ENCODE data around the gene SCNN1A.
A peak's percentile ranks its signal among the peaks of the same experiment; 100 is the strongest.

Gene SCNN1A

GRCh38 chr12:6323995-6324711 is 51.2 kb downstream of the SCNN1A start:
- DNase-seq (ENCODE audit: insufficient read length, low spot score) (no peak), FAIRE-seq (no peak)
- no peak for TF ChIP-seq POLR2A (IDR thresholded peaks at IDR 0.05; ENCODE audit: low read depth, low read length)

- FAIRE-seq: no peak
- TF ChIP-seq POLR2A (IDR thresholded peaks at IDR 0.05; ENCODE audit: low read depth, low read length): no peak
- DNase-seq (ENCODE audit: insufficient read length, low spot score): peak; percentile 87
Measured at GRCh38 chr12:6323340-6323994, 51.9 kb downstream of the SCNN1A start.

- no peak for FAIRE-seq
- DNase-seq (ENCODE audit: insufficient read length, low spot score): no peak
- no peak for TF ChIP-seq POLR2A (IDR thresholded peaks at IDR 0.05; ENCODE audit: low read depth, low read length)
Measured at GRCh38 chr12:6322969-6323339, 52.4 kb downstream of the SCNN1A start.

DNA sequence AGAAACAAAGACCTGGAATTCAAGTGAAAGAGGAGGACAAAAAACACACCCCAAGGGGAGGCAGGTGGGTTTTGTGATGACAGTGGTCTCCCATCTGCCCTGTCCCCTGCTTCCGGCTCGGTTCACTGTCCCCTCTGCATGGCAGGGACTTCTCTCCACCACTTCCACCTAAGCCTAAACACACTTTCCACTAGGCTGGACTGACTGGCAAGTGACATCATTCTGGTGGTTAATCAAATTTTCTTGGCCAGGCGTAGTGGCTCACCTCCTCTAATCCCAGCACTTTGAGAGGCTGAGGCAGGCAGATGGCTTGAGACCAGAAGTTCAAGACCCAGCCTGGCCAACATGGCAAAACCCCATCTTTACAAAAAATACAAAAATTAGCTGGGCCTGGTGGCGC is 53.0 kb downstream of the SCNN1A start:
- FAIRE-seq (no peak), DNase-seq (ENCODE audit: insufficient read length, low spot score) (no peak)
- no peak for TF ChIP-seq POLR2A (IDR thresholded peaks at IDR 0.05; ENCODE audit: low read depth, low read length)

GRCh38 chr12:6321905-6322304 is 53.5 kb downstream of the SCNN1A start:
- TF ChIP-seq POLR2A (IDR thresholded peaks at IDR 0.05; ENCODE audit: low read depth, low read length): no peak
- no peak for FAIRE-seq

GRCh38 chr12:6319446-6319845 is 55.9 kb downstream of the SCNN1A start:
- DNase-seq (ENCODE audit: insufficient read length, low spot score) (no peak), FAIRE-seq (no peak)
- TF ChIP-seq POLR2A (IDR thresholded peaks at IDR 0.05; ENCODE audit: low read depth, low read length): no peak

More at GRCh38 chr12:6321905-6322304, 53.5 kb downstream of the SCNN1A start:
- DNase-seq (ENCODE audit: insufficient read length, low spot score): no peak

DNA sequence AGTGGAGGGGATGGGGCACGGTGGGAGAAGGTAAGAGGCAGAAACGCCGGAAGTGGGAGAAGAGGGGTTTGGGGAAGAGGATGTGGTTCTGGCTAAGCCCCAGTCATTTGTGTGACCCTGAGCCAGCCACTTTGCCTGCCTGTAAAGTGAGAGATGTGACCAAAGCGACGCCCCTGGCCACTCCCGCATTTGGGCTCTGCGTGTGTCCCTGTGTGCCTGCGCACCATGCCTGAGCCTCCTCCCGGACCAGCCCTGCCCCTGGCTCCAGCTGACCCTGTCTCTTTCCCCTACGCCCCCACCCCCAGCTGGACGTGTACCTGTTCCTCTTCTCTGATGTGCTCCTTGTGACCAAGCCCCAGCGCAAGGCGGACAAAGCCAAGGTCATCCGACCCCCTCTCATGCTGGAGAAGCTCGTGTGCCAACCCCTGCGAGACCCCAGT is 56.9 kb downstream of the SCNN1A start:
- TF ChIP-seq POLR2A (IDR thresholded peaks at IDR 0.05; ENCODE audit: low read depth, low read length): no peak
- no peak for FAIRE-seq

GRCh38 chr12:6317693-6318439 is 57.5 kb downstream of the SCNN1A start:
- no peak for TF ChIP-seq POLR2A (IDR thresholded peaks at IDR 0.05; ENCODE audit: low read depth, low read length)
- no peak for FAIRE-seq
- no peak for DNase-seq (ENCODE audit: insufficient read length, low spot score)

More for the DNA sequence above, 56.9 kb downstream of the SCNN1A start:
- no peak for DNase-seq (ENCODE audit: insufficient read length, low spot score)

GRCh38 chr12:6316921-6317692 is 58.3 kb downstream of the SCNN1A start:
- TF ChIP-seq POLR2A (IDR thresholded peaks at IDR 0.05; ENCODE audit: low read depth, low read length): no peak
- DNase-seq (ENCODE audit: insufficient read length, low spot score) (no peak), FAIRE-seq (no peak)

DNA sequence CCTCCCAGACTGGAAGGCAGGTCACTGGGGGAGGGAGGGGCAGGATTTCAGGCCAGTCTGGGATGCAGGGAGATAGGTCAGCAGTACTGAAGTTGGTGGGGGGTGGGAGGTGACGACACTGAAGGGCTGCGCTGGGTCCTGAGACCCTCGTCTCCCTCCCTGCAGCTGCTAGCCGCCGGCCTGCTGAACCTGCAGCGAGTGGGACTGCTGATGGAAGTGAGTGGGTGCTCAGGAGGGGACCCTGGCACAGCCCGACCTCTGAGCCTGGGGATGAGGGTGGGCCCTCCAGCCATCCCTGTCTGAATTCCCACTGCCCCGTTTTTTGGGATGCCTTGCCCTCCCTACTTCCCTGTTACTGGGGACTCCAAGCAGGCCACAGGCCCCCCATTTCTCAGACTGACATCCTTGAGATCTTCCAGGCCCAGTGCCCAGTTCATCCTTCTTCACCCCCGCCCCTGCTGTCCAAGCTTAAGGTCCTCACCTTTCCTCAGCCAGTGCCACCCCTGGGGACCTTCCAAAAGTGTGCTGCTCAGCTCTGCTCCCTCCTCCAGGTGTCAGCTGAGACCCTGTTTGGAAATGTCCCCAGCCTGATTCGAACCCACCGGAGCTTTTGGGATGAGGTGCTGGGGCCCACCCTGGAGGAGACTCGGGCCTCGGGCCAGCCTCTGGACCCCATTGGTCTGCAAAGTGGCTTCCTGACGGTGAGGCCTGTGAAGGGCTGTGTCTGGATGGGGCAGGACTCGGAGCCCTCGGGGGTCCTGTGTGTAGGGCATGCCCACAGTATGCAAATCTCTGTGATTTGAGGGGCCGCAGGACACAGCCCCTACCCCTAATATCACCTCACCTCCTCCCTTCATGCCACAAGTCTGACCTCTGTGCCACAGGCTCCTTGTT is 59.4 kb downstream of the SCNN1A start:
- FAIRE-seq (no peak), DNase-seq (ENCODE audit: insufficient read length, low spot score) (no peak)
- TF ChIP-seq POLR2A (IDR thresholded peaks at IDR 0.05; ENCODE audit: low read depth, low read length): no peak

- FAIRE-seq (no peak), DNase-seq (ENCODE audit: insufficient read length, low spot score) (no peak)
- TF ChIP-seq POLR2A (IDR thresholded peaks at IDR 0.05; ENCODE audit: low read depth, low read length): no peak
Measured at GRCh38 chr12:6315184-6315583, 60.2 kb downstream of the SCNN1A start.

- no peak for FAIRE-seq
Measured at GRCh38 chr12:6314776-6315175, 60.6 kb downstream of the SCNN1A start.

More at GRCh38 chr12:6314776-6315175, 60.6 kb downstream of the SCNN1A start:
- DNase-seq (ENCODE audit: insufficient read length, low spot score): no peak
- no peak for TF ChIP-seq POLR2A (IDR thresholded peaks at IDR 0.05; ENCODE audit: low read depth, low read length)
